ENCODE data around the gene PGA5.
"Not testable (repeated sequence)": the region's sequence is repeated elsewhere in the genome, so short reads cannot be mapped to it uniquely, and the experiment has no call there.

The PGA5 gene

DNA sequence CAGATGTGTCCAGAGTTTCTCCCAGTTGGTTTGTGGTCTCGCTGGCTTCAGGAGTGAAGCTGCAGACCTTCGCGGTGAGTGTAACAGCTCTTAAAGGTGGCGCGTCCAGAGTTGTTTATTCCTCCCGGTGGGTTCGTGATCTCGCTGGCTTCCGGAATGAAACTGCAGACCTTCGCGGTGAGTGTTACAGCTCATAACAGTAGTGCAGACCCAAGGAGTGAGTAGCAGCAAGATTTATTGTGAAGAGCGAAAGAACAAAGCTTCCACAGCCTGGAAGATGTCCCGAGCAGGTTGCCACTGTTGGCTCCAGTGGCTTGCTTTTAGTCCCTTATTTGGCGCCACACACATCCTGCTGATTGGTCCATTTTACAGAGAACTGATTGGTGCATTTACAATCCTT is 39.5 kb upstream of the PGA5 start:
- DNase-seq (ENCODE audit: low spot score) = no peak
- TF ChIP-seq, protein P1, sequence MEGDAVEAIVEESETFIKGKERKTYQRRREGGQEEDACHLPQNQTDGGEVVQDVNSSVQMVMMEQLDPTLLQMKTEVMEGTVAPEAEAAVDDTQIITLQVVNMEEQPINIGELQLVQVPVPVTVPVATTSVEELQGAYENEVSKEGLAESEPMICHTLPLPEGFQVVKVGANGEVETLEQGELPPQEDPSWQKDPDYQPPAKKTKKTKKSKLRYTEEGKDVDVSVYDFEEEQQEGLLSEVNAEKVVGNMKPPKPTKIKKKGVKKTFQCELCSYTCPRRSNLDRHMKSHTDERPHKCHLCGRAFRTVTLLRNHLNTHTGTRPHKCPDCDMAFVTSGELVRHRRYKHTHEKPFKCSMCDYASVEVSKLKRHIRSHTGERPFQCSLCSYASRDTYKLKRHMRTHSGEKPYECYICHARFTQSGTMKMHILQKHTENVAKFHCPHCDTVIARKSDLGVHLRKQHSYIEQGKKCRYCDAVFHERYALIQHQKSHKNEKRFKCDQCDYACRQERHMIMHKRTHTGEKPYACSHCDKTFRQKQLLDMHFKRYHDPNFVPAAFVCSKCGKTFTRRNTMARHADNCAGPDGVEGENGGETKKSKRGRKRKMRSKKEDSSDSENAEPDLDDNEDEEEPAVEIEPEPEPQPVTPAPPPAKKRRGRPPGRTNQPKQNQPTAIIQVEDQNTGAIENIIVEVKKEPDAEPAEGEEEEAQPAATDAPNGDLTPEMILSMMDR (IDR thresholded peaks at IDR 0.05; ENCODE audit: extremely low read depth, insufficient read depth, missing control alignments) = no peak
- in situ Hi-C loops (cut with MboI; ENCODE audit: low pct_unique_long_range_greater_than_20kb, low sequenced_read_pairs, unreplicated experiment) = no loop called here

DNA sequence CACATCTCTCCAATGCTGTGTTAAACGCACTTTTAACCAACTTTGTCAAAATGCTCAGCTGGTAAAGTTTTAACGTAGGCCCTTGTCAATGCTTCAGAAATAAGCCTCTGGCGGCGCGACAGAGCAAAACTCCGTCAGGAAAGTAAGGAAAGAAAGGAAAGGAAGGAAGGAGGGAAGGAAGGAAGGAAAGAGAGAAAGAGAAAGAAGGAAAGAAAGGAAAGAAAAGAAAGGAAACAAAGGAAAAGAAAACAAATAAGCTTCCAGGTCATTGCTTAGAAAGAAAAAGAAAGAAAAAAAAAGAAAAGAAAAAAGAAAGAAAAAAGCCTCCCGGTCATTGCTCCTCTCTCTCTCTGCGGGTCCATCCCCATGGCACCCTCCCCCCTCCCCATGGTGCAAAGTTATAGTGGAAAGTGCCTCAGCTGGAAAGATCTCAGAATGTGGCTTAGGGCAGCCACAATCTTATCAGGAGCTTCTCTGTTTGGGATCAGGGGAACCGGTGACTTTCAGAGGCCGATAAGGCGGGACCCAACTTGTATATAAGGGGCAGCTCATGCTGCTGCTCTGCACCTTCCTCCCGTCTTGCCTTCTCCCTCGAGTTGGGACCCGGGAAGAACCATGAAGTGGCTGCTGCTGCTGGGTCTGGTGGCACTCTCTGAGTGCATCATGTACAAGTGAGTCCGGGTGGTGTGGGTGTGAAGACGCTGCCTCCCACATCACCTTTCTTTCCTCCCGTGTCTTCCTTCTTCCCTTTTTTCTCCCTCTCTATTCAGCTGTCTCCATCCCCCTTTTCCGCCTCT is 37.8 kb upstream of the PGA5 start, which contains the start of gene PGA3:
PGA3 (plus strand) TSS at position 566 of the 797 bp plus-strand sequence; CDS start at position 616, 50 bp downstream.
- DNase-seq (ENCODE audit: low spot score); in situ Hi-C loops (cut with MboI; ENCODE audit: low pct_unique_long_range_greater_than_20kb, low sequenced_read_pairs, unreplicated experiment): not testable (repeated sequence)

DNA sequence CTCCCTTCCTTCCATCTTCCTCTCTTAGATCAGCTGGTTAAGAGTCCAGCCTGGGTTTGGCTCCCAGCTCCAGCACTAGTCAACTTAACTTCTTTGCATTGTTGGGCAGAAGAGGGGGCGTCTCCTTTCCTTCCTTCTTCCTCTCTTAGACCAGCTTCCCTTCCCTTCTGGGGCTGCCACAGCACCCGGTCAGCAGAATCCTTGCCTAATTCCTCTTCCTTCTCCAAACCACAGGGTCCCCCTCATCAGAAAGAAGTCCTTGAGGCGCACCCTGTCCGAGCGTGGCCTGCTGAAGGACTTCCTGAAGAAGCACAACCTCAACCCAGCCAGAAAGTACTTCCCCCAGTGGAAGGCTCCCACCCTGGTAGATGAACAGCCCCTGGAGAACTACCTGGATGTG is 37.1 kb upstream of the PGA5 start:
- DNase-seq (ENCODE audit: low spot score); in situ Hi-C loops (cut with MboI; ENCODE audit: low pct_unique_long_range_greater_than_20kb, low sequenced_read_pairs, unreplicated experiment): not testable (repeated sequence)

DNA sequence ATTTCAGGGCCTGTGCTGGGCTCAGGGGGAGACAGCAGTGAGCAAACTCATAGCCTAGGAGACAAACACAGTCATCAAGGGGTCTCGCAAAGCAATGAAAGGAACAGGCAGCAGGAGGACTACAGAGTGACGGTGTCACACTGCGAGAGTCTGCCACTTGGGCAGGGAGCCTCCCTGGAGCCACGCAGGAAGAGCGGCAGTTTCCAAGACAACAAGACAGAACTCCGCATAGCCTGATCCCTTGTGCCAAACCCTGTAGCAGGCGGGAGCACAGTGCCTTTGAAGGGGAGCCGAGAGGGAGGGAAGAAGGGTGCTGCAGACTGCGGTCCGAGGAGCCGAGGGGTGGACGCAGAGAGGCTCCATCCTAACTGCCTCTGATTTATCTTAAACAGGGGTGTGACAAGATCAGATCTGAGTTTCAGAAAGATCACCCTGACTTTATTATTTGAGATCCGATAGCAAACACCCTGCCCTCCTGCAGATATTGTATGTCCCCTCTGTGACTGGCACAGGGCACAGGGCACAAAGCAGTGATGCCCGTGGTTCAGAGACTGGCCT is 36.4 kb upstream of the PGA5 start:
- in situ Hi-C loops (cut with MboI; ENCODE audit: low pct_unique_long_range_greater_than_20kb, low sequenced_read_pairs, unreplicated experiment) = not testable (repeated sequence)

DNA sequence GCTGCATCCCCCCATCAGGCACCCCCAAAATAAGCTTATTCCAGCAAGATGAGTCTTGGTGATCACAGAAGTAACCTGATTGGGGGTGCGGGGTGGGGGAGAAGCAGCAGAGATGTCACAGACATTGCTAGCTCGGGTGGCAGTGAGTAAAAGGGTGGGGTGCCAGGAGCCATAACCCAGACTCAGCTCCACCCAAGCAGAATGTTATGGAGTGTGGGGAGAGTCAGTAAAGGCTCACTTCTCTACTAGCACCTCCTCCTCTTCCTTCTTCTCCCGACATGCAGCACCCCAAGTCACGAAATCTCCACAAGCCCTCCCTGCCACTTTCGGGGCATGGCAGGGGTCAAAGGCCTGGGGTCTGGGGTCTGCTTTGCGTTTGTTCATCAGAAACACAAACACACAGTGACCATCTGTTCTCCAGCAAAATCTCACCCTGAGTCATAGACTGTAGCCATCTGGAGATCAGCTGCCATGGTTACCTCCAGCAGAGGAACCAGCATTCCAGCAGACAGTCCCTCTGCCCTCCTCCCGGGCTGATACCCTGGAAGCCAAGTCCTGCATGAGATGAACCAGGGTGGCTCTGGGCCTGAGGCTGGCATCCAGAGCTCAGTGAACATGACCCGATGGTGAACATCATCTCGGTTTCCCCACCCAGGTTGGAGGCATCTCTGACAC is 33.2 kb upstream of the PGA5 start:
- in situ Hi-C loops (cut with MboI; ENCODE audit: low pct_unique_long_range_greater_than_20kb, low sequenced_read_pairs, unreplicated experiment); DNase-seq (ENCODE audit: low spot score): not testable (repeated sequence)

More for the DNA sequence above, 36.4 kb upstream of the PGA5 start:
- not testable (repeated sequence) for DNase-seq (ENCODE audit: low spot score)

DNA sequence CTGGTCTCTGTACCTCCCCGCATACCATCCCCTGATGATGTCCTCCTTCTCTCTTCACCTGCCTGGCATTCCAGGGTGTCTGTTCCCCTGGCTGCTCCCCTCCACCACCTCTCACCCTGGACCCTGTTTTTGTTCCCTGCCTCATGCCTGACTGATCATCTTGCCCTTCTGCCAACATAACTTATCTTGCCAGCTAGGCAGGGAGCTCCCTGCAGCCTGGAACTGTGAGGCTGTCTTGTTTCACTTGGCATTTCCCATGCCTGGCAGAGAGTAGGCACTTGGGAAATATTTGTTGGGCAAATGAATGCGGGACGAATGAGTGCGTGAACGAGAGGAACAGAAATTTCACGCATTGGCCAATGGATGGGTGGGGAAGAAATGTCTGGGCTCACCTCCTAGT is 30.3 kb upstream of the PGA5 start:
- in situ Hi-C loops (cut with MboI; ENCODE audit: low pct_unique_long_range_greater_than_20kb, low sequenced_read_pairs, unreplicated experiment); DNase-seq (ENCODE audit: low spot score): not testable (repeated sequence)

DNA sequence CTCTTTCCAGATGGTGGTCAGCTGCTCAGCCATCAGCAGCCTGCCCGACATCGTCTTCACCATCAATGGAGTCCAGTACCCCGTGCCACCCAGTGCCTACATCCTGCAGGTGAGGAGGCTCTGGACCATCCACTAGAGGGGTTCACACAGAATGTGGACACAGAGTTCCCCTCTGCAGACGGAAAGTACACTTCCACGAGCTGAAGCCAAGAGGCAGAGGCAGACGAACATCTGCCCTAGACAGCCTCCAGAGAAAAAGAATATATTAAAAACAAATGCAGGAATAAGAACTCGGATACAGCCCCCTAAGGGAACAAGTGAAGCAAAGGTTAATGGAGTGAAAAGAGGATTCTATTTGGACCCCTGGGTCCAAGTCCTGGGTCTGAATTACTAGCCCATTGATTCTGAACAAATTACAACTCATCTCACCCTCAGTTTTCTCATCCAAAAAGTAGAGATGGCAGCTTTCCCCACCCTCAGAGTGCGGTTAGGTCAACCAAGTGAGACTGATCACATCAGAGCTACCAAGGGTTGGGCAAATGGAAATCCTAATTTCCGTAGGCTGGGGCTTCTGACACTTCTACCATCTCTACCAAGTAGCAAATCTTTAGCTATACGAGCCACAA is 29.5 kb upstream of the PGA5 start:
- DNase-seq (ENCODE audit: low spot score); in situ Hi-C loops (cut with MboI; ENCODE audit: low pct_unique_long_range_greater_than_20kb, low sequenced_read_pairs, unreplicated experiment): not testable (repeated sequence)

DNA sequence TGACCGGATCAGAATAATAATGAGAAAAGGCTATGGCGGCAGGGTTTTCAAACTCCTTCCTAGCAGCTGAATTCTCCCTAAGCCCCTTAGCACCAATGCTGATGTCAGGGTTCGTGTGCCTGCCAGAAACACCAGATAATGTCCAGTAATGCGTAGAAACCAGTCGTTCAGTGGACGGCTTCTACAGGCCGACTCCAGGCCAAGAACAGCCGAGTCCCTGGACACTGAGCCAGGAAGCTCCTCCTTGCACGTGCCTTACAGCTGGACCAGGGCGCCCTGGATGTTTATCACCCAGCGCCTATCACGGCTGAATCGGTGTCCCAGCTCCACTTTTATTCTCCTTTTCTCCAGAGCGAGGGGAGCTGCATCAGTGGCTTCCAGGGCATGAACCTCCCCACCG is 28.8 kb upstream of the PGA5 start:
- DNase-seq (ENCODE audit: low spot score); in situ Hi-C loops (cut with MboI; ENCODE audit: low pct_unique_long_range_greater_than_20kb, low sequenced_read_pairs, unreplicated experiment): not testable (repeated sequence)

DNA sequence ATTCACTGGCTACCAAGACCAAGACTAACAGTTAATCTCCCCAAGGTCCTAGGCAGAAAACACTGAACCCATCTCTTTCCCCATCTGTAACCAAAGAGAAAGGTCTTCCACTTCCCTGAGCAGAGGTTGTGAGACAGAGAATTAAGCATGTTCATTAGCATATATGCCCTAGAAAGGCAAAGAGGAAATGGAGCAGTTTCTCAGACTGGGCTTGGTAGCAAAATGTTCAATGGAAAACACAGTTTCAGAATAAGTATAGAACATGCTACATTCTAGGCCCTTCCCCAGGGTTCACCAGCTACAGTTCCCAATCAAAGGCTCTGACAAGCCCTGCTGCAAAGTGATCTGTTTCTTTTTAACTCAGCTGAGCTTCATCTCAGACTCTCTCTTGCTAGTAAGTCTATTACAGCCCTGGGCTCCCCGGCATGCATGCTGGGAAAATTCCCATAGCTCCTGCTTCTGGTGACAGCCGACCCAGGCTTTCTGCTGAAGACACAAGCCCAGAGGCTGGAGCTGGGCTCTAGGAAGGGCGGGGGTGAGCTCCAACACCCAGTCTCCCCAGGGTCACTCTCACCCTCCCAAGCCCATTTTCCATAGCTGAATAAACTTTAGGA is 27.2 kb upstream of the PGA5 start:
- in situ Hi-C loops (cut with MboI; ENCODE audit: low pct_unique_long_range_greater_than_20kb, low sequenced_read_pairs, unreplicated experiment); DNase-seq (ENCODE audit: low spot score): not testable (repeated sequence)

DNA sequence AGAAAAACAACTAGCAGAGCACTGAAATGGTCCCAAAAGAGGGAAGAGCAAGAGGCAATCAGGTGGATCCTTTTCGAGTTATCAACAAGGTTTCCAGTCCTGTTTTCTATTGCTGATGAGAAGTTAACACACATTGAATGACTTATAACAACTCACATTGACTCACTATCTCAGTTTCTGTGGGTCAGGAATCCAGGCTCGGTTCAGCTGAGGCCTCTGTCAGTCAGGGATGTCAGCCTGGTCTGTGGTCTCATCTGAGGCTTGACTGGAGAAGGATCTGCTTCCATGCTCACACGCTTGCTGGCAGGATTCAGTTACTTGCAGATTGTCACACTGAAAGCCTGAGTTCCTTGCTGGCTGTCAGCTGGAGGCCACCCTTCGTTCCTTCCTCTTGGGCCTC is 22.7 kb upstream of the PGA5 start:
- DNase-seq (ENCODE audit: low spot score); in situ Hi-C loops (cut with MboI; ENCODE audit: low pct_unique_long_range_greater_than_20kb, low sequenced_read_pairs, unreplicated experiment): not testable (repeated sequence)

DNA sequence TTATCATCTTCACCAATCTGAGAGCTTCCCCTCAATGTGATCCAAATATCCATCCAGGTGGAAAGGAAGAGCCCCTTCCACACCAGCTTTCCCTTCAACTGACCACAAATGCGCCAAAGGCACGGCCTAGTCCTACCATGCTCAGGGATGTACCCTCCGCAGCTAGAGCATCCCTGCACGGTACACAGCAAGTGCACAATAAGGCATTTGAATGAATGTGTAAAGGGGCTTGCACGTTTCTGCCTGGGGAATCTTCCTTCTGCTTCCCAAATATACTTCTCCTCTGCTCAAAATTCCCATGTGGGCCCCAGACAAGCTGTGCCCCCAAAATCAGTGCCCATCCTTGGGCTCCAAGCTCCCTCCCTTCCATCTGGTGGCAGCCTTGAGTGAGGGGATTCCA is 22.0 kb upstream of the PGA5 start:
- in situ Hi-C loops (cut with MboI; ENCODE audit: low pct_unique_long_range_greater_than_20kb, low sequenced_read_pairs, unreplicated experiment); DNase-seq (ENCODE audit: low spot score): not testable (repeated sequence)

DNA sequence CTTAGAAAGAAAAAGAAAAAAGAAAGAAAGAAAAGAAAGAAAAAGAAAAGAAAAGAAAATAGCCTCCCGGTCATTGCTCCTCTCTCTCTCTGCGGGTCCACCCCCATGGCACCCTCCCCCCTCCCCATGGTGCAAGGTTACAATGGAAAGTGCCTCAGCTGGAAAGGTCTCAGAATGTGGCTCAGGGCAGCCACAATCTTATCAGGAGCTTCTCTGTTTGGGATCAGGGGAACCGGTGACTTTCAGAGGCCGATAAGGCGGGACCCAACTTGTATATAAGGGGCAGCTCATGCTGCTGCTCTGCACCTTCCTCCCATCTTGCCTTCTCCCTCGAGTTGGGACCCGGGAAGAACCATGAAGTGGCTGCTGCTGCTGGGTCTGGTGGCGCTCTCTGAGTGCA is 18.9 kb upstream of the PGA5 start, which contains the start of gene PGA4:
PGA4 (plus strand) TSS at position 301 of the 400 bp plus-strand sequence; CDS start at position 355, 54 bp downstream.
- in situ Hi-C loops (cut with MboI; ENCODE audit: low pct_unique_long_range_greater_than_20kb, low sequenced_read_pairs, unreplicated experiment) = not testable (repeated sequence)

DNA sequence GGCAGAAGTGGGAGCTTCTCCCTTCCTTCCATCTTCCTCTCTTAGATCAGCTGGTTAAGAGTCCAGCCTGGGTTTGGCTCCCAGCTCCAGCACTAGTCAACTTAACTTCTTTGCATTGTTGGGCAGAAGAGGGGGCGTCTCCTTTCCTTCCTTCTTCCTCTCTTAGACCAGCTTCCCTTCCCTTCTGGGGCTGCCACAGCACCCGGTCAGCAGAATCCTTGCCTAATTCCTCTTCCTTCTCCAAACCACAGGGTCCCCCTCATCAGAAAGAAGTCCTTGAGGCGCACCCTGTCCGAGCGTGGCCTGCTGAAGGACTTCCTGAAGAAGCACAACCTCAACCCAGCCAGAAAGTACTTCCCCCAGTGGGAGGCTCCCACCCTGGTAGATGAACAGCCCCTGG is 18.3 kb upstream of the PGA5 start:
- in situ Hi-C loops (cut with MboI; ENCODE audit: low pct_unique_long_range_greater_than_20kb, low sequenced_read_pairs, unreplicated experiment); DNase-seq (ENCODE audit: low spot score): not testable (repeated sequence)

More for the DNA sequence above, 18.9 kb upstream of the PGA5 start, which contains the start of gene PGA4:
- DNase-seq (ENCODE audit: low spot score) = not testable (repeated sequence)

DNA sequence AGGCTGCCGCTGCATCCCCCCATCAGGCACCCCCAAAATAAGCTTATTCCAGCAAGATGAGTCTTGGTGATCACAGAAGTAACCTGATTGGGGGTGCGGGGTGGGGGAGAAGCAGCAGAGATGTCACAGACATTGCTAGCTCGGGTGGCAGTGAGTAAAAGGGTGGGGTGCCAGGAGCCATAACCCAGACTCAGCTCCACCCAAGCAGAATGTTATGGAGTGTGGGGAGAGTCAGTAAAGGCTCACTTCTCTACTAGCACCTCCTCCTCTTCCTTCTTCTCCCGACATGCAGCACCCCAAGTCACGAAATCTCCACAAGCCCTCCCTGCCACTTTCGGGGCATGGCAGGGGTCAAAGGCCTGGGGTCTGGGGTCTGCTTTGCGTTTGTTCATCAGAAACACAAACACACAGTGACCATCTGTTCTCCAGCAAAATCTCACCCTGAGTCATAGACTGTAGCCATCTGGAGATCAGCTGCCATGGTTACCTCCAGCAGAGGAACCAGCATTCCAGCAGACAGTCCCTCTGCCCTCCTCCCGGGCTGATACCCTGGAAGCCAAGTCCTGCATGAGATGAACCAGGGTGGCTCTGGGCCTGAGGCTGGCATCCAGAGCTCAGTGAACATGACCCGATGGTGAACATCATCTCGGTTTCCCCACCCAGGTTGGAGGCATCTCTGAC is 14.4 kb upstream of the PGA5 start:
- DNase-seq (ENCODE audit: low spot score); in situ Hi-C loops (cut with MboI; ENCODE audit: low pct_unique_long_range_greater_than_20kb, low sequenced_read_pairs, unreplicated experiment): not testable (repeated sequence)

DNA sequence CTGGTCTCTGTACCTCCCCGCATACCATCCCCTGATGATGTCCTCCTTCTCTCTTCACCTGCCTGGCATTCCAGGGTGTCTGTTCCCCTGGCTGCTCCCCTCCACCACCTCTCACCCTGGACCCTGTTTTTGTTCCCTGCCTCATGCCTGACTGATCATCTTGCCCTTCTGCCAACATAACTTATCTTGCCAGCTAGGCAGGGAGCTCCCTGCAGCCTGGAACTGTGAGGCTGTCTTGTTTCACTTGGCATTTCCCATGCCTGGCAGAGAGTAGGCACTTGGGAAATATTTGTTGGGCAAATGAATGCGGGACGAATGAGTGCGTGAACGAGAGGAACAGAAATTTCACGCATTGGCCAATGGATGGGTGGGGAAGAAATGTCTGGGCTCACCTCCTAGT is 11.5 kb upstream of the PGA5 start:
- in situ Hi-C loops (cut with MboI; ENCODE audit: low pct_unique_long_range_greater_than_20kb, low sequenced_read_pairs, unreplicated experiment) = not testable (repeated sequence)

More for the DNA sequence above, 11.5 kb upstream of the PGA5 start:
- DNase-seq (ENCODE audit: low spot score) = not testable (repeated sequence)

Measured in GM13977 (cell line).